Measurements from ENCODE around the gene MCF2.

MCF2 gene

GRCh38 chrX:139725720-139726119 lies 17.8 kb upstream of the MCF2 start:
- POLR2A ChIA-PET: no interaction called here
- no peak overlapping the region for H3K27ac ChIP-seq (ENCODE audit: insufficient read depth in 1 of 2, low read depth in 1 of 2, low read length in 2 of 2, poor library complexity in 1 of 2, severe bottlenecking in 2 of 2)
- no peak for DNase-seq
- WGBS (ENCODE audit: insufficient coverage): no CpG with 5 or more reads among the region's 1 CpG
- H3K4me1 ChIP-seq (ENCODE audit: control extremely low read depth in 1 of 4, control insufficient read depth in 4 of 4, insufficient read depth in 4 of 4, low read length in 3 of 4): peaks cover 0 to 3% (median 0%) of the 10 kb centered on the region in 4 experiments
- H3K27me3 ChIP-seq (replicated peaks in 2 of 5; ENCODE audit: control insufficient read depth in 4 of 5, insufficient read depth in 5 of 5, low read length in 4 of 5): no peaks in the 10 kb centered on the region
- no peaks in the 10 kb centered on the region for H3K9me3 ChIP-seq (ENCODE audit: control extremely low read depth in 1 of 5, control insufficient read depth in 4 of 5, insufficient read depth in 2 of 5, low read depth in 1 of 5, low read length in 4 of 5)
- H3K36me3 ChIP-seq (ENCODE audit: control insufficient read depth in 4 of 4, insufficient read depth in 4 of 4, low read length in 3 of 4): peaks cover 0 to 6% (median 4%) of the 10 kb centered on the region in 4 experiments
- no peak overlapping the region for H3K4me3 ChIP-seq (ENCODE audit: control insufficient read depth in 1 of 7, extremely low read depth in 1 of 7, insufficient read depth in 4 of 7, low read depth in 2 of 7, low read length in 6 of 7)
- CTCF ChIA-PET: no interaction called here

GRCh38 chrX:139724626-139725025 lies 16.7 kb upstream of the MCF2 start:
- peaks cover 0 to 3% (median 2%) of the 10 kb centered on the region in 4 experiments for H3K36me3 ChIP-seq (ENCODE audit: control insufficient read depth in 4 of 4, insufficient read depth in 4 of 4, low read length in 3 of 4)
- WGBS (ENCODE audit: insufficient coverage): 60% methylated on average over 1 of the region's 2 CpGs
- ChIA-PET CTCF (no interaction called here), POLR2A (no interaction called here)
- H3K27ac ChIP-seq (ENCODE audit: insufficient read depth in 1 of 2, low read depth in 1 of 2, low read length in 2 of 2, poor library complexity in 1 of 2, severe bottlenecking in 2 of 2): no peak overlapping the region
- no peaks in the 10 kb centered on the region for H3K9me3 ChIP-seq (ENCODE audit: control extremely low read depth in 1 of 5, control insufficient read depth in 4 of 5, insufficient read depth in 2 of 5, low read depth in 1 of 5, low read length in 4 of 5)
- no peak overlapping the region for H3K4me3 ChIP-seq (ENCODE audit: control insufficient read depth in 1 of 7, extremely low read depth in 1 of 7, insufficient read depth in 4 of 7, low read depth in 2 of 7, low read length in 6 of 7)
- H3K27me3 ChIP-seq (replicated peaks in 2 of 5; ENCODE audit: control insufficient read depth in 4 of 5, insufficient read depth in 5 of 5, low read length in 4 of 5): no peaks in the 10 kb centered on the region
- DNase-seq: no peak
- H3K4me1 ChIP-seq (ENCODE audit: control extremely low read depth in 1 of 4, control insufficient read depth in 4 of 4, insufficient read depth in 4 of 4, low read length in 3 of 4): peaks cover 0 to 3% (median 0%) of the 10 kb centered on the region in 4 experiments

GRCh38 chrX:139720979-139721378 lies 13.0 kb upstream of the MCF2 start:
- no peak for DNase-seq
- H3K27me3 ChIP-seq (replicated peaks in 2 of 5; ENCODE audit: control insufficient read depth in 4 of 5, insufficient read depth in 5 of 5, low read length in 4 of 5): no peaks in the 10 kb centered on the region

GRCh38 chrX:139720136-139720535 lies 12.2 kb upstream of the MCF2 start:
- DNase-seq: no peak
- WGBS (ENCODE audit: insufficient coverage): 77% methylated on average over 4 of the region's 5 CpGs
- no peaks in the 10 kb centered on the region for H3K27me3 ChIP-seq (replicated peaks in 2 of 5; ENCODE audit: control insufficient read depth in 4 of 5, insufficient read depth in 5 of 5, low read length in 4 of 5)
- peaks cover 0 to 3% (median 0%) of the 10 kb centered on the region in 4 experiments for H3K4me1 ChIP-seq (ENCODE audit: control extremely low read depth in 1 of 4, control insufficient read depth in 4 of 4, insufficient read depth in 4 of 4, low read length in 3 of 4)
- H3K27ac ChIP-seq (ENCODE audit: insufficient read depth in 1 of 2, low read depth in 1 of 2, low read length in 2 of 2, poor library complexity in 1 of 2, severe bottlenecking in 2 of 2): no peak overlapping the region
- H3K9me3 ChIP-seq (ENCODE audit: control extremely low read depth in 1 of 5, control insufficient read depth in 4 of 5, insufficient read depth in 2 of 5, low read depth in 1 of 5, low read length in 4 of 5): no peaks in the 10 kb centered on the region
- H3K4me3 ChIP-seq (ENCODE audit: control insufficient read depth in 1 of 7, extremely low read depth in 1 of 7, insufficient read depth in 4 of 7, low read depth in 2 of 7, low read length in 6 of 7): no peak overlapping the region
- ChIA-PET POLR2A (no interaction called here), CTCF (no interaction called here)
- H3K36me3 ChIP-seq (ENCODE audit: control insufficient read depth in 4 of 4, insufficient read depth in 4 of 4, low read length in 3 of 4): peaks cover 0 to 3% (median 0%) of the 10 kb centered on the region in 4 experiments

More at GRCh38 chrX:139720979-139721378, 13.0 kb upstream of the MCF2 start:
- ChIA-PET POLR2A (no interaction called here), CTCF (no interaction called here)
- H3K27ac ChIP-seq (ENCODE audit: insufficient read depth in 1 of 2, low read depth in 1 of 2, low read length in 2 of 2, poor library complexity in 1 of 2, severe bottlenecking in 2 of 2): no peak overlapping the region
- no peak overlapping the region for H3K4me3 ChIP-seq (ENCODE audit: control insufficient read depth in 1 of 7, extremely low read depth in 1 of 7, insufficient read depth in 4 of 7, low read depth in 2 of 7, low read length in 6 of 7)
- peaks cover 0 to 3% (median 0%) of the 10 kb centered on the region in 4 experiments for H3K36me3 ChIP-seq (ENCODE audit: control insufficient read depth in 4 of 4, insufficient read depth in 4 of 4, low read length in 3 of 4)
- H3K4me1 ChIP-seq (ENCODE audit: control extremely low read depth in 1 of 4, control insufficient read depth in 4 of 4, insufficient read depth in 4 of 4, low read length in 3 of 4): peaks cover 0 to 3% (median 0%) of the 10 kb centered on the region in 4 experiments
- H3K9me3 ChIP-seq (ENCODE audit: control extremely low read depth in 1 of 5, control insufficient read depth in 4 of 5, insufficient read depth in 2 of 5, low read depth in 1 of 5, low read length in 4 of 5): no peaks in the 10 kb centered on the region
- 94% methylated on average over 5 of the region's 6 CpGs for WGBS (ENCODE audit: insufficient coverage)

- no peak overlapping the region for H3K4me3 ChIP-seq (ENCODE audit: control insufficient read depth in 1 of 7, extremely low read depth in 1 of 7, insufficient read depth in 4 of 7, low read depth in 2 of 7, low read length in 6 of 7)
- ChIA-PET CTCF (no interaction called here), POLR2A (no interaction called here)
- no peaks in the 10 kb centered on the region for H3K27me3 ChIP-seq (replicated peaks in 2 of 5; ENCODE audit: control insufficient read depth in 4 of 5, insufficient read depth in 5 of 5, low read length in 4 of 5)
- no peaks in the 10 kb centered on the region for H3K36me3 ChIP-seq (ENCODE audit: control insufficient read depth in 4 of 4, insufficient read depth in 4 of 4, low read length in 3 of 4)
- no peak overlapping the region for H3K27ac ChIP-seq (ENCODE audit: insufficient read depth in 1 of 2, low read depth in 1 of 2, low read length in 2 of 2, poor library complexity in 1 of 2, severe bottlenecking in 2 of 2)
- 84% methylated on average over 3 of the region's 3 CpGs for WGBS (ENCODE audit: insufficient coverage)
- H3K9me3 ChIP-seq (ENCODE audit: control extremely low read depth in 1 of 5, control insufficient read depth in 4 of 5, insufficient read depth in 2 of 5, low read depth in 1 of 5, low read length in 4 of 5): no peaks in the 10 kb centered on the region
- no peak for DNase-seq
- H3K4me1 ChIP-seq (ENCODE audit: control extremely low read depth in 1 of 4, control insufficient read depth in 4 of 4, insufficient read depth in 4 of 4, low read length in 3 of 4): no peaks in the 10 kb centered on the region
Measured at GRCh38 chrX:139702658-139703057, 5.3 kb downstream of the MCF2 start.

- POLR2A ChIA-PET: no interaction called here
- Histone ChIP-seq H3K9me3 (ENCODE audit: control extremely low read depth in 1 of 5, control insufficient read depth in 4 of 5, insufficient read depth in 2 of 5, low read depth in 1 of 5, low read length in 4 of 5) (no peaks in the 10 kb centered on the region), H3K4me3 (ENCODE audit: control insufficient read depth in 1 of 7, extremely low read depth in 1 of 7, insufficient read depth in 4 of 7, low read depth in 2 of 7, low read length in 6 of 7) (peak overlapping the region in 5 of 7 experiments; percentile 25 to 72 (median 42)), H3K27ac (ENCODE audit: insufficient read depth in 1 of 2, low read depth in 1 of 2, low read length in 2 of 2, poor library complexity in 1 of 2, severe bottlenecking in 2 of 2) (no peak overlapping the region), H3K36me3 (ENCODE audit: control insufficient read depth in 4 of 4, insufficient read depth in 4 of 4, low read length in 3 of 4) (no peaks in the 10 kb centered on the region), H3K27me3 (replicated peaks in 2 of 5; ENCODE audit: control insufficient read depth in 4 of 5, insufficient read depth in 5 of 5, low read length in 4 of 5) (peaks cover 4 to 32% (median 8%) of the 10 kb centered on the region in 5 experiments), H3K4me1 (ENCODE audit: control extremely low read depth in 1 of 4, control insufficient read depth in 4 of 4, insufficient read depth in 4 of 4, low read length in 3 of 4) (peaks cover 0 to 9% (median 6%) of the 10 kb centered on the region in 4 experiments)
- DNase-seq: no peak
- CTCF ChIA-PET: no interaction called here
- WGBS (ENCODE audit: insufficient coverage): 66% methylated on average over 8 of the region's 8 CpGs
Measured at GRCh38 chrX:139692908-139693307, 15.1 kb downstream of the MCF2 start.

GRCh38 chrX:139692506-139692849 lies 15.5 kb downstream of the MCF2 start:
- POLR2A ChIA-PET: no interaction called here
- Histone ChIP-seq H3K4me3 (ENCODE audit: control insufficient read depth in 1 of 7, extremely low read depth in 1 of 7, insufficient read depth in 4 of 7, low read depth in 2 of 7, low read length in 6 of 7) (peak overlapping the region in 5 of 7 experiments; percentile 25 to 72 (median 42)), H3K9me3 (ENCODE audit: control extremely low read depth in 1 of 5, control insufficient read depth in 4 of 5, insufficient read depth in 2 of 5, low read depth in 1 of 5, low read length in 4 of 5) (no peaks in the 10 kb centered on the region), H3K27ac (ENCODE audit: insufficient read depth in 1 of 2, low read depth in 1 of 2, low read length in 2 of 2, poor library complexity in 1 of 2, severe bottlenecking in 2 of 2) (no peak overlapping the region), H3K27me3 (replicated peaks in 2 of 5; ENCODE audit: control insufficient read depth in 4 of 5, insufficient read depth in 5 of 5, low read length in 4 of 5) (peaks cover 4 to 32% (median 8%) of the 10 kb centered on the region in 5 experiments), H3K4me1 (ENCODE audit: control extremely low read depth in 1 of 4, control insufficient read depth in 4 of 4, insufficient read depth in 4 of 4, low read length in 3 of 4) (peaks cover 0 to 9% (median 6%) of the 10 kb centered on the region in 4 experiments), H3K36me3 (ENCODE audit: control insufficient read depth in 4 of 4, insufficient read depth in 4 of 4, low read length in 3 of 4) (no peaks in the 10 kb centered on the region)
- 49% methylated on average over 10 of the region's 11 CpGs for WGBS (ENCODE audit: insufficient coverage)
- CTCF ChIA-PET: no interaction called here
- peak in 2 of 3 donors; percentile 3 to 8 for DNase-seq
